GM18951 (cell line): Measurements from ENCODE around the gene C11orf54.

ENCODE experiments used
- POLR2A ChIP-seq: IDR thresholded peaks from 4 replicates; pipeline ENCODE4 v1.6.1; 2011; ENCODE audit warnings: mild to moderate bottlenecking; ENCODE audit not compliant: insufficient read length, insufficient read depth; ENCODE audit errors: extremely low read depth
- in situ Hi-C: fragments of 300-500 bp; cut with MboI; formaldehyde crosslinking; loops from one replicate; pipeline ENCODE4 v1.12.0; 2022; ENCODE audit warnings: low sequenced_read_pairs, mixed read lengths, inconsistent platforms; ENCODE audit not compliant: unreplicated experiment

Gene C11orf54

DNA sequence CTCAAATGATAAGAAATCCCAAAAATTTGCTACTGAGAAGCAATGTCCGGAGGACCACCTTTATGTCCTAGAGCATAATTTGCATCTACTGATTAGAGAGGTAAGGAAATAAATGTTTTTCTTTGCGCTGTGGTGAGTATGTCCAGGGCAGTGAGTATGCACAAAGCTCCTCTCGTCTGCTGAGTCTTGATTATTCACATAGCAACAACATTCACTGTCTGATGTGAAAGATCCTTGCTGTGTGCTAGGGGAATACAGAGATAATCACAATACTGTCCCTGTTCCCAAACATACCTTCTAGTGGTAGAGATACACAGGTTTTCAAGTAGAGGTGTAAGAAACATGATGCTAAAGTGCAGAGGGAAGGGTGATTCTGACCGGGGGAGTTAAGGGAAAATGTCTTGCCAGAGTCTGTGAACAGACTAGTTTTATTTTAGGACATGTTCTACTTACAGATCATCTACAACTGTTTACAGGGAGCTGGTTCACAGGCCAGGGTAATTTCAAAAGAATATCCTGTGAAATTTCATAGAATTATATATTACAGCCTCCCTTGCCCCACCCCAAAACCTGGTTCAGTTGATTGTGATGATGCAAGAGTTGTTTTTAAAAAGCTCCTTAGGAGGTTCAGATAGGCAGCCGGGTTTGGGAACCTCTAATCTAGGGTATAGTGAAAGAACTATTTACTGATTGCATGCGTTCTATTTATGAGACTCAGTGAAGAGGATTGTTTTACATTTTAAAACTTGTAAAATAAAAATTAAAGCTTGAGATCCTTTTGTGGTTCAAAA is 55.2 kb downstream of the C11orf54 start:
- TF ChIP-seq POLR2A: no peak
- in situ Hi-C loops: no loop called here

DNA sequence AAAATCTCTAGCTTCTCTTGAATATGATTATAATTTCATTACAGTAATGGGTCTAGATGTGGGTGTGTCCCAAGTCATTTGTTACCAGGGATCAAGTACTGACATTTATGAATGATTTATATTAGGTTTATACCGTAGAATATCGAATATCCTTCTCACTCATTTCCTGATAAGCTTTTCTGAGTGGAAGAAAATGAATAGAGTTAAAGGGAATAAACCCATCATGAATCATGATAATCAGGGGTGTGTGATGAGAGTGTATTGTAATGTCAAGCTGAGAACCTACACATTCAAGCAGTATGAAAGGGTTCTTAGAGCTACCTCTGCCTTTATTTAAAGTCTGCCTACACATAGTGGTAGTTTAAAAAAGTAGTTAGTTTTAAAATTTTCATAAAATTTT is 59.9 kb downstream of the C11orf54 start:
- no peak for TF ChIP-seq POLR2A
- in situ Hi-C loops: no loop called here

- in situ Hi-C loops: no loop called here
- TF ChIP-seq POLR2A: no peak
Observed at GRCh38 chr11:93804879-93805278, 63.4 kb downstream of the C11orf54 start.

DNA sequence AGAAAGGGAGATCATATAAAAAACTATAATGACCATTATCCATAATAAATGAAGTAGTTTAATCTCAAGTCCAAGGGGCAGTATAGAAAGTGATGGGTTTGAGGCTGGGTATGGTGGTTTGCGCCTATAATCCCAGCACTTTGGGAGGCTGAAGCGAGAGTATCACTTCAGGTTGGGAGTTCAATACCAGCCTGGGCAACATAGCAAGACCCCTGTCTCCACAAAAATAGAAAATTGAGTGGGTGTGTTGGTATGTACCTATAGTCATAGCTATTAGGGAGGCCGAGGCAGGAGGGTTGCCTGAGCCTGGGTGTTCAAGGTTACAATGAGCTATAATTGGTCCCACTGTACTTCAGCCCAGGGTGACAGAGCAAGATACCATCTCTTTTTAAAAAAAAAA is 66.5 kb downstream of the C11orf54 start:
- TF ChIP-seq POLR2A: no peak
- in situ Hi-C loops: no loop called here

DNA sequence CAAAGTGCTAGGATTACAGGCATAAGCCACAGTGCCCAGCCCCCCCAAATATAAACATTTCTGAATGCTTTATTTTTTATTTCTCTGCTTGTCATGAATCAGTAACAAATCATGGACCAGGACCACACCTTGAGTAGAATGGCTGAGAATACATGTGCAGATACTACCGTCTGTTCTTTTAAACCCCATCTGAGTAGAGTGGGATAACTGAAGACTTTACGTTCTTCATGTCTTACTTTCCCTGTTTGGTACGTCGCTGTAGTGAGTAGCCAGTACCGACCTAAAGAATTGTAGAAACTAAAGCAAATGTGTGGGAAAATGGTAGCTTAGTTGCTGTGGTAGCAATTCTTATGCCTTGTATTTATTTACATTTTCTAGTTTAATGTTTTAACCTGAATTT is 72.5 kb downstream of the C11orf54 start:
- in situ Hi-C loops: no loop called here
- no peak for TF ChIP-seq POLR2A
